ENCODE measurements around the gene B9D1. TPM values are rescaled to one million over a fixed set of nuclear protein-coding genes. Genes with fewer than 3 reads are reported as not detected.

Gene B9D1
- polyA plus RNA-seq, 1 of the 3 experiments (the other 2 are of a cell fraction), result 81.6 TPM

- CTCF ChIA-PET, result interaction anchor here (1.0 to 7.2 kb wide), 4 partner anchors 22 to 63 kb away, joined by 3 to 56 read pairs (median 19); partner anchors contain the start of gene B9D1
- 56% methylated on average over 13 of the region's 16 CpGs for WGBS (ENCODE audit: low lambda C conversion rate)
- TF ChIP-seq MXI1 (IDR thresholded peaks at IDR 0.05; ENCODE audit: low read depth, low read length) (peak; percentile 73; the same call in 1 of the 2 replicates), GABPA (IDR thresholded peaks at IDR 0.05; ENCODE audit: low read depth) (no peak), RAD21 (IDR thresholded peaks at IDR 0.05; ENCODE audit: low read length) (0 out of 2 replicates have a peak, but pooled peaks have one; percentile 4), USF1 (IDR thresholded peaks at IDR 0.05; ENCODE audit: borderline replicate concordance, low read depth) (peak; percentile 67; the same call in 1 of the 2 replicates), FOXJ3 (CRISPR knock-in tag; IDR thresholded peaks at IDR 0.05) (0 out of 2 replicates have a peak, but pooled peaks have one; percentile 26), NFIC (IDR thresholded peaks at IDR 0.05; ENCODE audit: borderline replicate concordance) (peak; percentile 82), TCF12 (IDR thresholded peaks at IDR 0.05) (peak; percentile 82), RCOR1 (IDR thresholded peaks at IDR 0.05; ENCODE audit: low read length) (peak; percentile 79), USF2 (IDR thresholded peaks at IDR 0.05; ENCODE audit: borderline replicate concordance, low read depth, low read length) (no peak), REST (IDR thresholded peaks at IDR 0.05; ENCODE audit: low read depth, low read length) (no peak), CTCF (IDR thresholded peaks at IDR 0.05) (no peak), CHD2 (IDR thresholded peaks at IDR 0.05; ENCODE audit: low read length, partially characterized antibody) (no peak), EP300 (IDR thresholded peaks at IDR 0.05; ENCODE audit: borderline replicate concordance in 1 of 2, low read depth in 1 of 2, low read length in 1 of 2) (peak in 1 of 2 experiments; percentile 85; a peak in 2 of 4 replicates), MEF2A (IDR thresholded peaks at IDR 0.05; ENCODE audit: borderline replicate concordance, low read depth) (no peak), EZH2phosphoT487 (IDR thresholded peaks at IDR 0.05; ENCODE audit: borderline replicate concordance, low read depth) (no peak), PBX3 (IDR thresholded peaks at IDR 0.05) (peak; percentile 37; the same call in 1 of the 2 replicates), POLR2AphosphoS5 (IDR thresholded peaks at IDR 0.05; ENCODE audit: low read depth, low read length) (peak; percentile 67; the same call in 1 of the 2 replicates)
- TF ChIP-seq, protein P1, sequence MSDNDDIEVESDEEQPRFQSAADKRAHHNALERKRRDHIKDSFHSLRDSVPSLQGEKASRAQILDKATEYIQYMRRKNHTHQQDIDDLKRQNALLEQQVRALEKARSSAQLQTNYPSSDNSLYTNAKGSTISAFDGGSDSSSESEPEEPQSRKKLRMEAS (IDR thresholded peaks at IDR 0.05; ENCODE audit: low read depth), result peak; percentile 38; the same call in 1 of the 2 replicates
- Histone ChIP-seq H2AFZ (ENCODE audit: low read depth) (no peak overlapping the region), H3K4me3 (ENCODE audit: low read depth in 2 of 2, low read length in 1 of 2) (peak overlapping the region in 1 of 2 experiments; percentile 27; a peak in 3 of 4 replicates), H3K9me3 (no peaks in the 10 kb centered on the region), H3K9ac (no peak overlapping the region), H3K4me1 (ENCODE audit: control insufficient read depth in 1 of 2, insufficient read depth in 2 of 2, low read depth in 1 of 2, low read length in 1 of 2) (peaks cover 58 to 72% of the 10 kb centered on the region in 2 experiments), H3K36me3 (replicated peaks in 1 of 2; ENCODE audit: control insufficient read depth in 1 of 2, insufficient read depth in 2 of 2, low read length in 1 of 2) (peaks cover 27 to 43% of the 10 kb centered on the region in 2 experiments), H3K79me2 (ENCODE audit: insufficient read depth) (peaks cover 57% of the 10 kb centered on the region), H3K27ac (ENCODE audit: low read depth in 2 of 2, low read length in 1 of 2) (peak overlapping the region; percentile 98 to 99), H3K4me2 (peak overlapping the region; percentile 92; the same call in 1 of the 2 replicates), H4K20me1 (ENCODE audit: insufficient read depth) (0 out of 2 replicates have a peak, but pooled peaks cover 7% of the 10 kb centered on the region), H3K9me2 (no peaks in the 10 kb centered on the region), H3F3A (replicated peaks; ENCODE audit: insufficient read depth) (peaks cover 55% of the 10 kb centered on the region), H3K27me3 (ENCODE audit: insufficient read depth) (no peaks in the 10 kb centered on the region)
- peak; percentile 84 for DNase-seq
- POLR2A ChIA-PET, result interaction anchor here (1.1 to 2.1 kb wide), 4 partner anchors 13 to 62 kb away, joined by 3 to 13 read pairs (median 4); partner anchors contain the start of gene RNF112
Observed at GRCh38 chr17:19384723-19385391, 22.3 kb upstream of the B9D1 start.

Measured in SK-N-SH (cell line).